GM18499 (cell line): ENCODE measurements around the gene LACC1.

Source experiments
- ATAC-seq: cut with Tn5 transposase; IDR thresholded peaks from one replicate; pipeline ENCODE4 v1.9.1; 2021; ENCODE audit warnings: moderate number of reproducible peaks; ENCODE audit not compliant: insufficient read depth, unreplicated experiment

The LACC1 gene

DNA sequence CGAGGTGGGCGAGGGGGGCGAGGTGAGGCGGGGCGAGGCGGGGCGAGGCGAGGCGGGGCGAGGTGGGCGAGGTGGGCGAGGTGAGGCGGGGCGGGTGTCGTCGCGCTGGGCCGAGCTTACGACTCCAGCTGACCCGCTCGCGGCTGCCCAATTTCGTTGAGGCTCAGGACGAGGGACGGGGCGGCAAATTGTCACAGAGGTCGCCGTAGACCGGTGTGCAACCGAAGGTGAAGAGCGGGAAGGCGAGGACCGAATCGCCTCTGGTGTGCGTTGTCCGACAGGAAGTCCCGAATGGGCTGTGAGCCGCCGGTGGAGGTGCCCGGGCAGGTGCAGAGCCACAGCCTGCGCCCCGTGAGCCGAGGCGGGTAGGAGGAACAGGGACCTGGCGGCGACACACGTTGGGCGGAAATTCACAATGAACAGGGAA is at the start of gene LACC1:
Gene LACC1, plus strand, starts transcription at position 150 of the 427 bp plus-strand sequence. CDS start 1,082 bp downstream, outside the sequence.
- no peak for ATAC-seq

DNA sequence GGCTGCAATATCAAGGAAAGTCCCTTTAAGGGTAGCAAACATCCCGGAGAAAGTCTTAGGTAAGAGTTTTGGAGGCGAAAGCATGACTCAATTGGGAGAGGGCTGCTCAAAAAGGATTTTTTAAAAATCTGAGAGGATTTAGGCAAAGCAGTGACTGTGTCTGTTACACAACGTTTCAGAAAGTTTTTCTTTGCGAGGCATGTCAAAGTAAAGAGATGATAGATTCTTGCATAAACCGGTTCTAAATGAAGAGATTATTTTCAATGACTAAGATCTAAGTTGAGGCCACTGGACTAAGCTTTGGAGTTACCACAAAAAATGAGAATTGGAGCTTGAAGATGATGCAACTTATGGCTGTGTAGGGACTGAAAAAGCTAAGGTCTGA is 49.2 kb upstream of the LACC1 start:
- no peak for ATAC-seq

DNA sequence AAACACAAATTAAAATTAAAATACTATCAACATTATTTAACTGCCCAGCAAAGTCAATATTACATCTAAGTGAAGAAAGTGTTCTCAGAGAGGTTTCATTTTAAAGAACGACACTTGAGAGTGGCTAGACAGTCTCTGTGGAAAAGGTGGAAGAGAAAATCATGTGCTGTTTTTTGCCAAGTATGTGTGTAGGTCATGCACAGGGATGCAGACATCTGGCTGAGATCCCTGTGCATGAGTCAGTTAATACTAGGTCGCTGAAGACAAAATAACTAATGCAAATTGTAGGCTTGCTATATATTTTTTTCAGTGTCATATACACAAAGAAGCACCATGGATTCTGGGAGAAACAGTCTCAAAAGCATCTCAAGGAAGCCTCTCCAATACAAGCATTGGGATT is 48.6 kb upstream of the LACC1 start:
- no peak for ATAC-seq

DNA sequence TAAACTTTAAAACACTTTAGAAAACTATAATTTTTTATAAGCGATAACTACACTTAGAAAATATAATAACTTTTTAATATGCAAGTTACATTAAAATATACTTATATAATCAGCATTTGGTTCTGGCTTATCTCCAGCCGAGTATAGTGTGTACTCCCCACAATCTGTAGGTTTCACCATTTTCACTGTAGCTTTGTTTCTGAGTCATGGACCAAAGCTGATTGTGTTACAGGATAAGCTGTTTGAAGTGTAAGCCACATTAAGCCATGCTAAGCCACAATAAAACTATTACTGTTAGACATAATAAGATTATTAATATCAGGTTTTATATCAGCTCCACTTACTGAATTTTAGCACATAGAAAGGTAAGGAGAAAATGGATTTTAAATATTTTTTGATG is 44.0 kb upstream of the LACC1 start:
- no peak for ATAC-seq

DNA sequence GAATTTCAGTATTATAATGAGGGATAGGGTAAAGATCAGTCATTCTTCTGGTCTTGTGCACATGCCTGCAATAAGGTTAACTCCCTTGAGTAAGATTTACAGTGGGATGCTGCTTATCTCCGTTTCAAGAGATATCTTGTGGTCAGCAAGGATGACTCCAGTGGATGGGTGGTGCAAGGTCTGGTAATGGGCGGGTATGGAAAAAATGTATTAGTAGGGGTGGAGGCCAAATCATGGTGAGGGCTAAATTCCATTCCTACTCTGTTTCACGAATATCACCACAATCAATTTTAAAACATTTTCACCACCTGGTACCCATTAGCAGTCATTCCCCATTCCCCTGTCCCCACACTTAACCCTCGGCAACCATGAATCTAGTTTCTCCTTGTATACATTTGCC is 40.8 kb upstream of the LACC1 start:
- no peak for ATAC-seq

DNA sequence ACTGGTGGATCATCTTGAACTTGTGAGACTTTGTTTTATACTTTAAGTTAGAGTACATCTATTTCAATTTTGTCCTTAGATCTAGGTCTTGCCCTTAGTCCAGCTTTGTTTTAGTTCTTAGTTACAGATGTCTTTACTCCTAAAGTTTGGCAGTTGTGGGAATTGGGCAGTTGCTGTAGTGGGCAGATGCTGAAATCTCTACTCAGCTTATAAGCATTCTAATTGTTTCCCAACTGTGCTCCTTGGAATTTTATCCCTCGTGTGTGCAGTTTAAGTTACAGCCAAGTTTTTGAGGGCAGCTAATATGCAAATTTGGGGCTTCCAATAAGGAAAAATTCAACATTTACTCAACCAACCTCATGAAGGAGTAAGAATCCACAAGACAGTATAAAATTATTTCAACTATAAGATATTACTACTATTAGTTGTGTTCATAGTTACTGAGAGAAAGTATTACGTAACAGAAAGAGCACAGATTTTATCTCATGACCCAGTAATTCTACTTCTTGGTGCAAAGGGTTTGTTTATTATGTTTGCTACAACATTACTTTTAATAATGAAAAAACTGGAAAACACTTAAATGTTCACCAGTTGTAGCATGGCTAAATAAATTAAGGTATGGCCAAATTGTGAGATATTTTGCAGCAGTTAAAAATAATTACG is 33.1 kb upstream of the LACC1 start:
- no peak for ATAC-seq

DNA sequence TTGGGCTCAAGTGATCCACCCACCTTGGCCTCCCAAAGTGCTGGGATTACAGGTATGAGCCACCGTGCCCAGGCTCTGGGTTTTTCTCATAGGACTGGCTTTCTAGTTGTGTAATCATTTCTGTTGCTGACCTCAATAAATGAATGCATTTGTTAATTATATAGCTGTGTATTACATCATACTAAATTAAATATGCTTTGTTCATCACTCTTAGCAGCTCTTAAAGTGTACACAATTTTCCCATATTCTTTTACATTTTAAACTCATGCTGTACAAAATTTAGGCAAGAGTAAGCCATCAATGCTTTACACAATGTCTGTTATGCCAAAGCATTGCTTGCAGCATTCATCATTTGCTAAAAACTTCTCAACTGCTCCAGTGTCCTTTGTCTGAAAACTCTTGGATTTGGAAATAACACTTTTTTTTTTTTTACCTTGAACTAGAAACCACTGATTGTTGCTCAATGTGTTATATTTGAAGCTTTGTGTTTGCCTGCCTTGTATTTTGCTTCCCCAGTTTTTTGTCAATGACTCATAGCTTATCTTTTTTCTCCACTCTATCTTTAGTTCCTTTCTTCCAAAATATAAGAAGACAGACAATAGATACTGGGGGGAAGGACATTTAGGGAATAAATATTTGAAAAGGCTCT is 31.6 kb upstream of the LACC1 start:
- no peak for ATAC-seq

DNA sequence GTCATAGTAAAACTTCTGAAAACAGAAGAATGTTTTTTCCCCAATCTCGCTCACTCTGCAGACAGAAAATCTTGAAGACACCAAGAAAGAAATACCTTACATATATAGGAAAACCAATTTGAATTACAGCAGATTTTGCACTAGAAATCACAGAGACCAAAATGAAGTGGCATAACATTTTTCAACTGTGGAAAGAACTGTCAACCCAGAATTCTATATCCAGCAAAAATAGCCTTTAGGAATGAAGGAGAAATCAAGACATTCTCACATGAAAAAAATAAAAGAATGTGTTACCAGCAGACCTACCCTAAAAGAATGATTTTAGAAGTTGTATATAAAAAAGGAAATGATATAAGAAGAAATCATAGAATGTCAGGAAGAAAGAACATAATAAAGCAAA is 28.8 kb upstream of the LACC1 start:
- ATAC-seq: no peak

DNA sequence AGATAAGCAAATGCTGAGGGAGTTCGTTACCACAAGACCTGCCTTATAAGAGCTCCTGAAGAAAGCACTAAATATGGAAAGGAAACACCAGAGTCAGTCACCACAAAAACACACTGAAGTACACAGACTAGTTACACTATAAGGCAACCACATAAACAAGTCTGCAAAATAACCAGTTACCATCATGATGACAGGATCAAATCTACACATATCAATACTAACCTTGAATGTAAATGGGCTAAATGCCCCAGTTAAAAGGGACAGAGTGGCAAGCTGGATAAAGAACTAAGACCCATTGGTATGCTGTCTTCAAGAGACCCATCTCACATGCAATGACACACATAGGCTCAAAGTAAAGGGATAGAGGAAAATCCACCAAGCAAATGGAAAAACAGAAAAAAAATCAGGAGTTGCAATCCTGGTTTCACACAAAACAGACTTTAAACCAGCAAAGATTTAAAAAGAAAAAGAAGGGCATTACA is 26.7 kb upstream of the LACC1 start:
- ATAC-seq: no peak

DNA sequence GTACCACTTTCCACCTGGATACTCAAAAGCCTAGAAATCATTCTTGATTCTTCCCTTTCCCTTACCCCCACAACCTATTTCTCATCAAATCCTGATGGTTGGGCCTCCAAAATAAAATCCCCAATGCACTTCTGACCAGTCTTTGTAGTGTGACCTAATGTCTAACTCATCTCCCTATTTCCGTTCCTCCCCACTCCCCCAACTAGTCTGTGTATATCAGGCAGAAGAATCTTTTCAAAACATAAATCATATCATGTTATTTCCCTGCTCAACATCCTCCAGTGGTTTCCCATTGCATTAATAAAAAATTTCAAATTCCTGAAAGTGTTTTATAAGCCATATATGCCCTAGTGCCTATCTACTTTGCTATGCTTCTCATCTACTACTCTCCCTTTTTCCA is 17.8 kb upstream of the LACC1 start:
- no peak for ATAC-seq

DNA sequence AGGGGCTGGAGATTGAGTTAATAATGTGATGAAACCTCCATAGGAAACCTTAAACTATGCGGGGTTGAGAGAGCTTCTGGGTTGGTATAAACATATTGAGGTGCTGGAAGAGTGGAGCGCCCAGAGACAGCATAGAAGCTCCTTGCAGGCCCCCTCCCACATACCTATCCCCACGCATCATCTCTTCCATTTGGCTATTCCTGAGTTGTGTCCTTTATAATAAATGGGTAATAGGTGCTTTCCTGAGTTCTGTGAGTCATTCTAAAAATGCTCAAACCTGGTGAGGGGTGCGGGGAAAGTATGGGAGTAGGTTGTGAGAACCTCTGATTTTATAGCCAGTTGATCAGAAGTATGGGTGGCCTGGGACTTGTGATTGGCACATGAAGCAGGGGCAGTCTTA is 14.8 kb upstream of the LACC1 start:
- ATAC-seq: no peak

DNA sequence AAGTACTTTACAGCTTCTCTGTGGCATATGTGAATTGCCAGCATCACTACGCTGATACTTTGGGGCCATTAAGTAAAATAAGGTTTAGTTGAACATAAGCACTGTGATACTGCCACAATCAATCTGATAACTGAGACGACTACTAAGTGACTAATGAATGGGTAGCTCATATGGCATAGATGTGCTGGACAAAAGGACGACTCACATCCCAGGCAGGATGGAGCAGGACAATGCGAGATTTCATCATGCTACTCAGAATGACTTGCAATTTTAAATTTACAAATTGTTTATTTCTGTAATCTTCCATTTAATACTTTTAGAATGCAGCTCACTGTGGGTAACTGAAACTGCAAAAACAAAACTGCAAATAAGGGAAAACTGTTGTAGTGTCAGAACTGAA is 13.8 kb upstream of the LACC1 start:
- ATAC-seq: no peak

DNA sequence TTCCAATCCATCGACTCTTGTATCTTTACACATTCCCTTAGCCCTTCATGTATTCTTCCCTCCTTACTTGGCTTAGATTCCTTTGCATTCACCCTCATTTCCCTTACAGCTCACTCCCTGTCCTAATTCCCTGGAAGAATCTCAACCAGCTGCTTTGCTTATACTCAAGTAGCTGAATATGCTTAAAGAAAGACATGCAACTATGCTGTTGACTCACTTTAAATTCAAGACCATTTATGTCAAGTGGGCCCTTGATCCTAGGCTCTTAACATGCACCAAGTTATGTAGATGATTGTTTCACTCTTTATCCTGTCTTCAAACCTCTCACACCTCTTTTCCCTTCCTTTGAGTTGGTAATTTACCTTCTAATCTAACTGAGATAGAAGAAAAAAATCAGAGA is 7.5 kb upstream of the LACC1 start:
- ATAC-seq: no peak

DNA sequence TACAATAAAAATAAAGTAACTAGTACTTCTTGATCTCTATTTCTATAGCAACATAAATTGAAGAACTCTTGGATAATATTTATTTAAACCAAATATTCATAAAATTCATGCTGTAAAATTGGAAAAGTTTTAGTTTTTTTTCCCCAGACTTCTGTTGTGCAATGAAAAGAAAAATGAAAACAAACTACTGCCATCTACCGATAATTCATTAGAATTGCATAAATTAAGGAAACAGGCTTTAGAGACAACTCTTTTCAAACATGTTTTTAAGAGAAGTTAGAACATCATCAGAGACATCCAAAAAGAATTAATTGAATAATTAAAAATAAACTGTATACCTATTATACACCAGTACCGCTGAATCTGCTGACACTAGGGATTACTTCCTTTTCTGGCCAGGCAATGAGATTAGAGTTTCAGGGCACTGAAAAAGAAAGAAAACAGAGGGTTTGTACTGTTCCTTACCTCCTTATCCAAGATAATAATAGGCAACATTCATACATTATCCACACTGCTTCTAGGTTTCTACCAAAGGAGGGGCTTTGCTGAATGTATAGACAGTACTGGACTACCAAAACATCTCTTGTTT is 5.1 kb upstream of the LACC1 start:
- ATAC-seq: no peak

DNA sequence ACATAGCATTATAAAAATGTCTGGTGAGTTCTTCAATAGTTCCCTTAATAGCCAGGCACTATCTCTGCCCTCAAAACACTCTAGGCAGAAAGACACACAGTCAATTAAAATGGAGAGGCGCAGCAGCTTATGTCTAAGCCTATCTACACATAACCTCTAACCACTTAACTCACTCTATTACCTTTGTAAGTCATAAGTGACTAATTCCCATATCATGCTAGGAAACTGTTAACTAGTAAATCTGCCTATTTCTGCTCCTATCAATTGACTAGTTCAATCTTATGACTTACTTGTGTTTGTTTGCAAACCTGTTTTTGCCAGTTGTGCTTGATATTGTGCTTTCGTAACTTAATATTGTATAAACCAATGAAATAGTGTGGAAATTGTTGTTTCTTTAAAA is 3.3 kb upstream of the LACC1 start:
- no peak for ATAC-seq

DNA sequence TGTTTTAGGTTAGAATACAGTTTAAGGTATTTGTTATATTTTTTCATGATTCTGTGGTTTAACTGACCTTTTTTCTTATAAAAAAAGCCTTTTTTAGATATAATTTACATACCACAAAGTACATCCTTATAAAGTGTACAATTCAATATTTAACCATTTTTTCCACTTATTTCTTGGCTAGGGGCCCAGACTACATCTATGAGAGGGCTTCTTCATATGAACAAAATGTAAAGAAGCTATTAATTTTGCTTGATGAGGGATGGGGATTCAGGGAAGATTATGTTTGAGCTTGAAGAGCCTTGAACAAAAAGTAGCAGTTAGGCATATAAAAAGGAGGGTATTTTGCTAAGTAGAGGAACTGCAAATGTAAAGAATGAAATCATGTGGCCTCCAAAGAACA is 2.4 kb upstream of the LACC1 start:
- no peak for ATAC-seq

DNA sequence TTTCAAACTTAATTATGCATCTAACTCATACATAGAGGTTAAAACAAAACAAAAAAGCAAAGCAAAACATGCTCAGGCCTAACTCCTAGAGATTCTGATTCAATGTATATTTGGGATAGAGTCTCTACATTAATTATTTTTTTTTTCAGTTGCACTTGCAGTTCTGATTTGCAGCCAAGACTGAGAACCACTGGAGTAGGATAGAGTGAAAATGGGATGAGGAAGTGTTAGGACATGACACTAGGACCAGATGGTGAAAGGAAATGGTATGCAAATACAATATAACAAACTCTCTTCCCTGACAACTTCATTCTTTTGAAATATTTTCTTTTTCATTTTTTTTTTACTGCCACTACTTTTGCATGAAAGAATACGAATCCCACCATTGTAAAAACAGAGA is 1.9 kb upstream of the LACC1 start:
- no peak for ATAC-seq

DNA sequence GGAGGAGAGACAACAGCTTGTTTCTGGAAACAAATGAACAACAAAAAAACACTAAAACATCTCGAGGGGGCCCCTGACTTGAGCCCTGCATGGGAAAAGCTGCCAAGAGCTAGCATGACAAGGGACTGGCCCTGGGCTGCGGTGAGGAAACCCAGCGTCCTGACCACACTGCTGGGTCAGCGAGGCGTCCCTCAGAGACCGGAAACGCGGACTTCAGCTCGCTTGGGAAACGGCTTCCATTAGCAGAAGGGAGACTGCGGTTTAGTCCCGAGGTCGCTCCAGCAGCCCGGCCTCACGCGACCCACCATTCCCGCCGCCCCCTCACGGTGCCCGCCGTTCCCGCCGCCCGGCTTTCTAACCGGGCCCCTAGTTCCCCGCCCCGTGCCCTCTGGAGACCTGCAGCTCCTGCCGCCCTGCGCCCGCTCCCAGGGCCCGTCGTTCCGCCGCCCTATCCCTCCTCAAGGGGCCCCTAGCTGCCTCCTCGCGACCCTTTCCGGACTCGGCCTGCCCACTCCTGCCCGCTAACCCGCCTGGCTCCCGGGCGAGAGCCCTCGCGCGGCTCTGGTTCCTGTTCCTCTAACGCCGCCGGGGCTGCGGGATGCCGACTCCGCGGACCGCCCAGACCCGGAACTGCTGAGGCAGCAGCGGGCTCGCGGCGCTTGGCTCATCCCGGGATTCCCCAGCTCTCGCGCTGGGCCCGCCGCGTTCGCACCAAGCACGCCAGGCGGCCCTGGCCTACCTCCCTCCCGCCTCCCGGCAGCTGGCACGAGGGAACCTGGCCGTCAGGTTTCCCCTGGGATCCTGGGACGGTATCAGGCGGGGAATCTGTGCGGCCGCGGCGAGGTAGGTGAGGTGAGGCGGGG is 581 bp upstream of the LACC1 start, which contains the start of gene CCDC122:
Gene CCDC122, minus strand, starts transcription at position 849 of the 863 bp plus-strand sequence. CDS start 10,364 bp downstream, outside the sequence.
- ATAC-seq: no peak

DNA sequence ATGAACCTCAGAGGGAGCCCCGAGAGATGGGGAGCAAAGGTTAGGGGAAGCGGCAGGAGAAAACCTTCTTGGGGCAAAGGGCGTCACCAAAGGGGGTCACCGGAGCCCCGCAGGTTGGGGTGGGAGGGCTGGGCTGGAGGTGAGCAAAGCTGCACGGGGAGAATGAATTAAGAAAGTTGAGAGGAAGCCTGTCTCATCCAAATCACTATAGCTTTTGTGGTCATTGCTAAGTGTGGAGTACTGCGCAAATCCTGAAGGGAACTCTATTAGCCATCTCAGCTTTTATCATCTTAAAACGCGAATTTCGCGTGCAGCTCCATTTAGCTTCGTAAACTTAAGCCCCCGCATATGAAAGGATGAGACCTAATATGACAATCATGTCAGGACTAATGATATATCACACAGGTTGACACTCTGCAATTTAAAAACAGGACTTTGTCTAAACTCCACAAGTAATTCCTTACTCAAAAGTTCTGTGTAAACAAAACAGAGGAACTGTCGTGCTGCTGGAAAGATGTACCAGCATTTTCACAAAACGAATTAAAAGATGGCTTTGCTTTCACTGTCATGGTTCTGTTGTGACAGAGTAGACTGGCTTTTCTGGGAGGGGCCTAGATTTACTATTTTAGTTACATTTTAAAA is 631 bp downstream of the LACC1 start:
- ATAC-seq: no peak

DNA sequence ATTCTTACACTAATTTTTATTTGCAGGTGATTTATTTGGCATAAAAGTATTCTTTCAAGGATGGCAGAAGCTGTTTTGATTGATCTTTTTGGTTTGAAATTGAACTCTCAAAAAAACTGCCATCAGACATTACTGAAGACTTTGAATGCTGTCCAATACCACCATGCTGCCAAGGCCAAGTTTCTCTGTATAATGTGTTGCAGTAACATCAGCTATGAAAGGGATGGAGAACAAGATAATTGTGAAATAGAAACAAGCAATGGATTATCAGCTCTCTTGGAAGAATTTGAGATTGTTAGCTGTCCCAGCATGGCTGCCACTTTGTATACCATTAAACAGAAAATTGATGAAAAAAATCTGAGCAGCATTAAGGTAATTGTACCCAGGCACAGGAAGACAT is 1.2 kb downstream of the LACC1 start:
- no peak for ATAC-seq
